ENCODE results near the gene IL15RA.
A peak's percentile ranks its signal among the peaks of the same experiment; 100 is the strongest.

Gene IL15RA

GRCh38 chr10:5977471-5978229 is at the start of gene IL15RA:
IL15RA (minus strand) TSS chr10:5977543; CDS start chr10:5977492, 51 bp downstream.
- peak; percentile 82 to 86 for DNase-seq (ENCODE audit: low read depth in 2 of 2)

GRCh38 chr10:6025683-6026255 is 48.4 kb upstream of the IL15RA start:
- no peak for DNase-seq (ENCODE audit: low read depth in 2 of 2)

- DNase-seq (ENCODE audit: low read depth in 2 of 2): no peak
These were observed 47.0 kb upstream of the IL15RA start for GRCh38 chr10:6024334-6024682.

GRCh38 chr10:6023661-6024333 is 46.5 kb upstream of the IL15RA start:
- DNase-seq (ENCODE audit: low read depth in 2 of 2): no peak

- no peak for DNase-seq (ENCODE audit: low read depth in 2 of 2)
These were observed 45.3 kb upstream of the IL15RA start for GRCh38 chr10:6022660-6023059.

GRCh38 chr10:6020826-6021225 is 43.5 kb upstream of the IL15RA start:
- no peak for DNase-seq (ENCODE audit: low read depth in 2 of 2)

GRCh38 chr10:6019796-6020195 is 42.5 kb upstream of the IL15RA start:
- DNase-seq (ENCODE audit: low read depth in 2 of 2): no peak

GRCh38 chr10:6019010-6019782 is 41.9 kb upstream of the IL15RA start:
- DNase-seq (ENCODE audit: low read depth in 2 of 2): no peak

- DNase-seq (ENCODE audit: low read depth in 2 of 2): no peak
These were observed 41.1 kb upstream of the IL15RA start for GRCh38 chr10:6018422-6018821.

- no peak for DNase-seq (ENCODE audit: low read depth in 2 of 2)
These were observed 40.5 kb upstream of the IL15RA start for GRCh38 chr10:6017781-6018354.

GRCh38 chr10:6014241-6014761 is 37.0 kb upstream of the IL15RA start:
- DNase-seq (ENCODE audit: low read depth in 2 of 2): peak; percentile 29 to 42

- no peak for DNase-seq (ENCODE audit: low read depth in 2 of 2)
These were observed 36.3 kb upstream of the IL15RA start for GRCh38 chr10:6013413-6014192.

- DNase-seq (ENCODE audit: low read depth in 2 of 2): no peak
These were observed 35.0 kb upstream of the IL15RA start for GRCh38 chr10:6012121-6012905.

GRCh38 chr10:6011558-6011957 is 34.2 kb upstream of the IL15RA start:
- no peak for DNase-seq (ENCODE audit: low read depth in 2 of 2)

- no peak for DNase-seq (ENCODE audit: low read depth in 2 of 2)
These were observed 33.2 kb upstream of the IL15RA start for GRCh38 chr10:6010569-6010968.

- DNase-seq (ENCODE audit: low read depth in 2 of 2): no peak
These were observed 32.6 kb upstream of the IL15RA start for GRCh38 chr10:6009961-6010360.

GRCh38 chr10:6009150-6009549 is 31.8 kb upstream of the IL15RA start:
- DNase-seq (ENCODE audit: low read depth in 2 of 2): no peak

GRCh38 chr10:6008497-6009142 is 31.3 kb upstream of the IL15RA start:
- no peak for DNase-seq (ENCODE audit: low read depth in 2 of 2)

GRCh38 chr10:6006991-6007390 is 29.6 kb upstream of the IL15RA start:
- no peak for DNase-seq (ENCODE audit: low read depth in 2 of 2)

- no peak for DNase-seq (ENCODE audit: low read depth in 2 of 2)
These were observed 29.2 kb upstream of the IL15RA start for GRCh38 chr10:6006546-6006945.

Measured in stimulated activated CD4-positive, alpha-beta T cell treated with anti-CD3 and anti-CD28 coated beads, Interleukin-4, amount 100 ng/mL, for 48 hours (primary cell).